Middle frontal gyrus (tissue), 1 donor: ENCODE data around the gene FAM193A.
"Not testable (repeated sequence)": the region's sequence is repeated elsewhere in the genome, so short reads cannot be mapped to it uniquely, and the experiment has no call there.

Experiments used
- DNase-seq: peaks from one replicate; pipeline ENCODE4 v3.0.0-alpha.2; 2015; ENCODE audit warnings: low spot score; ENCODE audit errors: extremely low spot score

FAM193A gene

GRCh38 chr4:2722033-2722432 lies 185.6 kb downstream of the FAM193A start:
- no peak for DNase-seq

DNA sequence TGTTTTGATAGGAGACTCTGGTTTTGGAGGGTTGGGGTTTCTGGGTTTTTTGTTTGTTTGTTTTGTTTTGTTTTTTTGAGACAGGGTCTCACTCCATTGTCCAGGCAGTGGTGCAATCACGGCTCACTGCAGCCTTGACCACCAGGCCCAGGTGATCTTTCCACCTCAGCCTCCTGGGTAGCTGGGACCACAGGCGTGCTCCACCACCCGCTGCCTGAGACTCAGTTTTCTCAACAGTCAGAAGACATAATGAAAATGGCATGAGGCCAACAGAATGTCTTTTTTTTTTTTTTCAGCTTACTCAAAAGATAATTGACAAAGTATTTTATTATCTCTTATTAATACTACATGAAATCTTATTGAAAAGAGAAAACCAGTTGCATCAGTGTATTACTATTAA lies 187.3 kb downstream of the FAM193A start:
- DNase-seq, result no peak

DNA sequence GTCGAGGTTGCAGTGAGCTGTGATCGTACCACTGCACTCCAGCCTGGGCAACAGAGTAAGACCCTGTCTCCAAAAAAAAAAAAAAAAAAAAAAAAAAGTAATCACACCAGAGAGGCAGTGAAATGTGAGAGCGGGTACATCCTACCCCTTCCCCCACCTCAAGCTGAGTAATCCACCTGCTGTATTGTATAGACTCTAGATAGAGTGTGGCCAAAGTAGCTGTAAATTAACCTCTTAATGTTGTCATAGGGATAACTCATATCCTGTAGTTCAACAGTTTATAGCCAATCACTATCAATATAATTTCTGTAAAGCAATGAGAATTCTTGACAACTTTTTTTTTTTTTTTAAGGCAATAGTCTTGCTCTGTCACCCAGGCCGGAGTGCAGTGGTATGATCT lies 188.9 kb downstream of the FAM193A start:
- no peak for DNase-seq

DNA sequence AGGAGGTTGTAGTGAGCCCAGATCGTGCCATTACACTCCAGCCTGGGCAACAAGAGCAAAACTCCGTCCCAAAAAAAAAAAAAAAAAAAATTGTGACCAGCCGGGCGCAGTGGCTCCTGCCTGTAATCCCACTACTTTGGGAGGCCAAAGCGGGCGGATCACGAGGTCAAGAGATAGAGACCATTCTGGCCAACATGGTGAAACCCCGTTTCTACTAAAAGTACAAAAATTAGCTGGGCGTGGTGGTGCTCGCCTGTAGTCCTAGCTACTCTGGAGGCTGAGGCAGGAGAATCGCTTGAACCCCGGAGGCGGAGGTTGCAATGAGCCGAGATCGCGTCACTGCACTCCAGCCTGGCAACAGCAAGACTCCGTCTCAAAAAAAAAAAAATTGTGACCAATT lies 190.4 kb downstream of the FAM193A start:
- not testable (repeated sequence) for DNase-seq

DNA sequence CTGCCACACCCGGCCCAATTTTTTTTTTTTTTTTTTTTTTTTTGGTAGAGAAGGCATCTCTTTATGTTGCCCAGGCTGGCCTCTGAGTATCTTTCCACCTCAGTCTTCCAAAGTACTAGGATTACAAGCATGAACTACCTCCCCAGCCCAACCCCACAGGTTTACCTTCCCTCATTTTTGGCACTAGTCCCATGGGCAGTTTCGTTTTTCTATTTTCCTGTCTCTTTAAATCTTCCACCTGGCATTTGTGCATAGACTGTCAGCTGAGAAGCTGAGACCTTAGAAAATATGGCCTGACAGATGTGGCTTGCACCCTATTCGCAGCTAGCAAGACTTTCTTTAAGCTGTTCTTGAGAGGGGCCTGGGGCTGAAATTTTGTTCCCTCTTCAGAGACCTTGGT lies 191.8 kb downstream of the FAM193A start:
- DNase-seq, result no peak

- no peak for DNase-seq
Observed at GRCh38 chr4:2728806-2729532, 192.5 kb downstream of the FAM193A start.

GRCh38 chr4:2729533-2729875 lies 193.1 kb downstream of the FAM193A start:
- no peak for DNase-seq

GRCh38 chr4:2731907-2732317 lies 195.5 kb downstream of the FAM193A start:
- no peak for DNase-seq

DNA sequence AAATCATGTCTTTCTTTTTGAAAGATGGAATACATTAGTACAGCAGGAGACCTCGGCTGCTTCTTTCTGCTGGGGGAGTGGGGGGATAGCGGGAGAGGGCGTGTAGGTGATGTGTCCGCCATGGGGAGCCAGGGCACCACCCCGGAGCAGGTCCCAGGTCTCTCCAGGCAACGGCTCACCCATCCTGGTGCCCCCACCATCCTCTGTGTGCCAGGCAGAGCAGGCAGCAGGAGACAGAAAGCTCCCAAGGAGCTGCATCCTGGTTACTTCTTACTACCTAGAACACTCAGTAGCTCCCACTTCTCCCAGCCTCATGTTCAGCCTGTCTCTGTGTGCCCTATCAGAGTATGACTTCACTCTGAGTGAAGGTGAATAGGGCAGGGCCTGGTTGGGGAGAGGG lies 196.1 kb downstream of the FAM193A start:
- no peak for DNase-seq

GRCh38 chr4:2733001-2733843 lies 196.8 kb downstream of the FAM193A start:
- no peak for DNase-seq

DNA sequence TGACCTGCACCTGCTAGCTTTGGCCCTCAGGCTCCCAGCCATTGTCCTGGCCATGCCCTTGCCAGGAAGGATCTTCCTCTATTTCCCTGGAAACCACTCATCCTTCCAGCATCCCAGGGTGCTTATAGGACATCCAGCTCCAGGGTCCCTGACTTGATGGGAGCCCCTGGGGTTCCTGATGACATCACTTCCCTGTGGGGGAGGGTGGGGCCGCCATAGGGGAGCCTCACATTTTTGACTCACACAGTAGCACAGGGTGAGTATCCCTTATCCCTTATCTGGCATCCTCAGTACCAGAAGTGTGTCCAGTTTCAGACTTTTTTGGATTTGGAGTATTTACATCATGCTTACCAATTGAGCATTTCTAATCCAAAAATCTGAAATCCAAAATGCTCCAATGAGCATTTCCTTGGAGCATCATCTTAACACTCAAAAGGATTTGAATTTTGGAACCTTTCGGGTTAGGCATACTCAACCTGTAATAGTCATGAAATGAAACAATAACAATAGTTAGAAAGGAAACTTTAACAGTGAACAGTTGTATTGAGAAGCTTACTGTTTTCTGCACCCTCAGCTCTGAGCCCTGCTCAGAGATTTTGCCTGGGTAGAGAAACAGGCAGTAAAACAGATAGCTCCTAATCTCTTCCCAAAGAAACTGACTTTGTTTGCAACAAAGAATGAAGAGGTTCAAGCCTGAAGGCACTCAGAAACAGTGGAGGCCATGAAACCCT lies 197.6 kb downstream of the FAM193A start:
- DNase-seq, result no peak

GRCh38 chr4:2734612-2735011 lies 198.2 kb downstream of the FAM193A start:
- DNase-seq, result no peak

GRCh38 chr4:2735869-2736268 lies 199.4 kb downstream of the FAM193A start:
- DNase-seq, result no peak

GRCh38 chr4:2738296-2738695 lies 201.8 kb downstream of the FAM193A start:
- not testable (repeated sequence) for DNase-seq

GRCh38 chr4:2741626-2742025 lies 205.2 kb downstream of the FAM193A start:
- DNase-seq, result no peak

DNA sequence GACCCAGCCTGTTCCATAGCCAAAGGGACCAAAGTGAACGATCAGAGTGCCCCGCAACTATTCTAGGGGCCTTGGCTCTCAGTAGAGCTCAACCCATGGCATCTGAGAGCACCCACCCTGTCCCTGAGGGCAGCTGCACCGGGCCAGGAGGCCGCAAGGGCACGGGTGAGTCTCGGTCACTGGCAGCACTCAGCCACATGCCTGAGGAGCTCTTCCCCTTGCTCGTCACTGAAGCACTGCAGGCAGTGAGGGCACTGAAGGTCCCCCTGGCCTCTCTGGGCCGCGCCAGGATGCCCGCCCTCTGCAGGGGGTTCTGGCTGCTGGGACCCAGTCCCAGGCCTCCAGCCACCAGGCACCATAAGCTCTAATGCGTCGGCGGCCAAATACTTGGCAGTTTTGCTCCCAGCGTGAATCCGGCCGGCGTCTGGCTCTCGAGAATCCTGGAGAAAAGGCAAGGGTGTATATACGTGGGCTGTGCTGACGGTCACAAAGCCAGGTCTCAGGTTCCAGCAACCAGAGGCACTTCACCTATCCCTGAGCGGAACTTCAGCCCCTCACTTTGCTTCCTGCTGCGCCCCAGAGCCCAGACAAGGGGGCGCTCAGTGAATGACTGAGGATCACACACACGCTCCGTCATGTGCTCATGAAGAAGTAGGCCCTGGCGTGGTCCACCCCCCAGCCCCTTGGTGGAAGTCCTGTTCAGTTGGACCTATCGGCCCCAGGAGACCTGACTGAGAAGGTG lies 205.8 kb downstream of the FAM193A start:
- DNase-seq, result no peak

DNA sequence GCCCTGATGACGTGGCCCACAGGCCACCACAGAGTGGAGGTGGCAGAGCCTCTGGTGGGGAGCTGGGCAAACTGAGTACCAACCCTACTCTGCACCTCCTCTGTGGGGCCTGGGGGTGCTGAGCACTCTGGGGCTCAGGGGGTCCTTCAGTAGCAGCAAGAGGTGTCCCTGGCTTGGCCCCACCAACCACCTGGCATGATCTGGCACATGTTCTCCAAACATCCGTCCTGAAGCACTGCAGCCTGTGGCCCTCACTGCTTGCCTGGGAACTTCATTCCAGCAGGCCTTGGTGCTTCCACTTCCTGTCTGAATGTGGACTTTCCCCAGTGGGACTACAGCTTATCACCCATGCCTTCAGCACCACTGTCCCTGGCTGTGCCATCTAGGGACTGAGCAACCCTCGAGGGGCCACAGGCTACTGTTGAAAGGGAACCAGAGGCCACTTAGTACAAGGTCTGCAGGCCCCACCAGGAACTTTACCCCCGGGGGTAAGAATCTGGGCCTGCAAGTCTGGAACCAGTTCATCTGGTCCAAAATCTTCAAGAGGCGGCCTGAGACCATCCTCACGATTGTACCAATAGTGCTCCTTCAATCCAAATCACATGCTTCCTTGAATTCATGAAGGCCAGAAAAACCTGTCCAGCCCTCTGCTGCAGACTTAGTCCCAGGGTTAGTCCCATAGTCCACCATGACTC lies 206.5 kb downstream of the FAM193A start:
- DNase-seq, result no peak

DNA sequence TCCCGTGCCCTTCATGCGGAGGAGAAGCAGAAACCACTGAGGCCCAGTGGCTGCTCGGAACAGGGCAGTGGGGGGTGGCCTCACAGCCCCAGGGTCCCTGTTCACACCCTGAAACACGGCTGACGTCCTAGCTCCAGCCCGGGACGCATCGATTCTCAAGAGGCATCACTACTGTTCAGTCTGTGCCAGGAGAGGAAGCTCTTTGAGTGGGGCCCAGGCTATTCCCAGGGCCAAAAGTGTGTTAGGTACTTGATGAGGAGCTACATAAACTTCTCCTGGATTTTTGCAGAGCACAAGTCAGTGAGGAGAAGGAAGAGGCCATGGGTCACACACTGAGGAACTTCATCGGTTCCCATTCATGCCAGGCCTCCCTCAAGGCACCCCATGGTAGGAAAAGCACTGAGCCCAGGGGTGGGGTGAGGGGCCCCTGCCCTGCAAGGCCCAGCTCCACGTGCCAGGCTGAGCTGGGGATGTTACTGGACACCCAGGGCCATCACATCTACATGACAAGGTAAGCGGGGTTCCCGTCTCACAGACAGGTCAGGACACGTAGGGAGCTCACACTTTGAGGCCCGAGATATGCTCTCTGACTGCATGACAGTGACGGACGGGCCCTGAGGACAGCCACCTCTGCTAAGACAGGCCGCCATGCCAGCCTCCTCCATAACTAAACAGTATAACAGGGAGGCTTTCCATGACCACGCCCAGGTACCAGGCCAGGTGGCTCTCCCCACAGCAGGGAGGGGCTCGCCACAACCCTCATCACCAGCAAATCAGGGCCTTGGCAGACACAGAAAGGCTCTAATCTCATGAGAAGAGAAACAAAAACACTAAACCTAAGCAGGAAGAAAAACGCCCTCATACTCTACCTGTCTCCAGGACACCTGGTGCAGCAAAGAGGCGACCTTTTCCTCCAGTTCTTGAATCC lies 207.3 kb downstream of the FAM193A start:
- no peak for DNase-seq

DNA sequence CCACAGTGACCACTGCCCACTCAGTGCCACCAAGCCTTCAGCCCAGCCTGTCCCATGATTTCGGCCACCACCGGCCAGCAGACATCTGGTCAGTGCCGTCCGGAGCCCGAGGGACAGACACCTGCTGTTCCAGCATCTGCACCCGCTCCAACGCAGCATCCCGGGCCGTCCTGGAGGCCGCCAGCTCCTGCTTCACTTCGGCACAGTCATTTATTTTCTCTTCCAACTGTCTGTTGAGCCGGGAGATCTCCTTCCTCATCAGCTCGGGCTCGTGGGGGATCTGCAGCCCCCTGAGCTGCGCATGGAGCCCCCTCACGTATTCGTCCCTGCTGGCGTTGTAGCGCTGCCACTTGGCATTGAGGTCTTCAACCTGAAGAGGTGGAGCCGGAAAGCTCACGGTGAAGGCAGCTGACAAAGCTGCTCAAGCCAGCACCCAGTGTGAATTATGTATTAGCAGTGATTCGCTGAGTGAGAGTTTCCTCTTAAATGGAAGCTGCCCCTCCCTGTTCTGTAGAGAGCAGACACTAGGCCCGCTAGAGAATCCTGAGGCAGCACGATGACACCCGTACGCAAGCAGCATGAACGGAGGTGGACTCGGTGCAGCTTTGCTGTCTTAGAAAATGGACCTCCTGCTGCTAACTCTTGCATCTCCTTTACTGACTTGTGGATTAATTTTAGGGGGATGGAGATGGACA lies 208.3 kb downstream of the FAM193A start:
- DNase-seq, result no peak
